D721Med (cell line): ENCODE results near the gene ZBTB2.
"Not testable (repeated sequence)": the region's sequence is repeated elsewhere in the genome, so short reads cannot be mapped to it uniquely, and the experiment has no call there.

Experiments
- DNase-seq: peaks from one replicate; pipeline ENCODE4 v3.0.0; 2011; ENCODE audit warnings: low spot score; ENCODE audit not compliant: insufficient read length
- FAIRE-seq: peaks from 2 replicates; lab custom pipeline; 2011; peaks lifted over from hg19 to GRCh38; lab: Jason Lieb, UNC
- TF ChIP-seq, protein P1 (sequence below): IDR thresholded peaks from 2 replicates; pipeline ENCODE4 v1.5.1; 2012; ENCODE audit warnings: mild to moderate bottlenecking, control low read depth; ENCODE audit not compliant: insufficient read depth; ENCODE audit errors: missing control alignments

Gene ZBTB2

DNA sequence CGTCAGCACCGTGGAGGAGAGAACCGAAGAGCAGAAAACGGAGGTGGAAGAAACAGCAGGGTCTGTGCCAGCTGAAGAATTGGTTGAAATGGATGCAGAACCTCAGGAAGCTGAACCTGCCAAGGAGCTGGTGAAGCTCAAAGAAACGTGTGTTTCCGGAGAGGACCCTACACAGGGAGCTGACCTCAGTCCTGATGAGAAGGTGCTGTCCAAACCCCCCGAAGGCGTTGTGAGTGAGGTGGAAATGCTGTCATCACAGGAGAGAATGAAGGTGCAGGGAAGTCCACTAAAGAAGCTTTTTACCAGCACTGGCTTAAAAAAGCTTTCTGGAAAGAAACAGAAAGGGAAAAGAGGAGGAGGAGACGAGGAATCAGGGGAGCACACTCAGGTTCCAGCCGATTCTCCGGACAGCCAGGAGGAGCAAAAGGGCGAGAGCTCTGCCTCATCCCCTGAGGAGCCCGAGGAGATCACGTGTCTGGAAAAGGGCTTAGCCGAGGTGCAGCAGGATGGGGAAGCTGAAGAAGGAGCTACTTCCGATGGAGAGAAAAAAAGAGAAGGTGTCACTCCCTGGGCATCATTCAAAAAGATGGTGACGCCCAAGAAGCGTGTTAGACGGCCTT, 41.6 kb downstream of the ZBTB2 start:
- no peak for DNase-seq
- no peak for FAIRE-seq

GRCh38 chr6:151342750-151343149, 48.6 kb downstream of the ZBTB2 start:
- FAIRE-seq, DNase-seq: not testable (repeated sequence)

More for the DNA sequence above, 41.6 kb downstream of the ZBTB2 start:
- TF ChIP-seq, protein P1, sequence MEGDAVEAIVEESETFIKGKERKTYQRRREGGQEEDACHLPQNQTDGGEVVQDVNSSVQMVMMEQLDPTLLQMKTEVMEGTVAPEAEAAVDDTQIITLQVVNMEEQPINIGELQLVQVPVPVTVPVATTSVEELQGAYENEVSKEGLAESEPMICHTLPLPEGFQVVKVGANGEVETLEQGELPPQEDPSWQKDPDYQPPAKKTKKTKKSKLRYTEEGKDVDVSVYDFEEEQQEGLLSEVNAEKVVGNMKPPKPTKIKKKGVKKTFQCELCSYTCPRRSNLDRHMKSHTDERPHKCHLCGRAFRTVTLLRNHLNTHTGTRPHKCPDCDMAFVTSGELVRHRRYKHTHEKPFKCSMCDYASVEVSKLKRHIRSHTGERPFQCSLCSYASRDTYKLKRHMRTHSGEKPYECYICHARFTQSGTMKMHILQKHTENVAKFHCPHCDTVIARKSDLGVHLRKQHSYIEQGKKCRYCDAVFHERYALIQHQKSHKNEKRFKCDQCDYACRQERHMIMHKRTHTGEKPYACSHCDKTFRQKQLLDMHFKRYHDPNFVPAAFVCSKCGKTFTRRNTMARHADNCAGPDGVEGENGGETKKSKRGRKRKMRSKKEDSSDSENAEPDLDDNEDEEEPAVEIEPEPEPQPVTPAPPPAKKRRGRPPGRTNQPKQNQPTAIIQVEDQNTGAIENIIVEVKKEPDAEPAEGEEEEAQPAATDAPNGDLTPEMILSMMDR, result no peak

DNA sequence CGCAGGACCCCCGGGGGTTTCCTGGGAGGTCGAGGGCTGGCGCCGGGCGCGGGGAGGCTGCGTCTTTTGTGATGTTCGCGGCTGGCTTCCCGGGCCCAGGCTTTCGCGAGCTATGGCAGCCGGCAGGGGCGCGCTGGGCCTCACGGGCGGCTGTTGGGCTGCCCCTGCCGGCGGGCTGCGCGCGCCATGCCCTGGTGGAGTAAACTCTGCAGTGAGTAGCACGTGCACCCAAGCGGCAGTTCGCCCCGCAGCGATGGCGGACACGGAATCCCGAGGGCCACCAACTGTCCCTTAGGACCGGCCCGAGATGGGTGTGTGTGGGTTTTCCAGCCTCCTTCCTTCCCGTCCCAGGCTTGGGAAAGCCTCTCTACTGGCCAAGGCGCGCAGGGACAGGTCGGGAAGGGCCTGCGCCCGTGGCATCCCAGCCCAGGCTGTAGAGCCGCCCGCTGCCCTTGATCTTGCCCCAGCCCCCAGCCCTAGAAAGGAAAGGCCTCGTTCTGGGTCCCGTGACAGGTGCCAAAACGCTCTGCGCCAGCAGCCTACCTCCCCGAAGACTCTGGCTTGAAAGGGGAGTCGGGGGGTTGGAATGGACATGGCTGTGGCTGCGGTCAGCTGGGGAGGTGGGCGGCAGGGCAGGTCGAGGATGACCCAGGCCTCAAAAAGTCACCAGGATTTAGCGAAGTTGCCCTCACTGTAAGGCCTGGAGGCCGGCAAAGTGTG, 49.7 kb downstream of the ZBTB2 start:
- TF ChIP-seq, protein P1, result no peak
- DNase-seq (no peak), FAIRE-seq (no peak)

- FAIRE-seq (no peak), DNase-seq (no peak)
- TF ChIP-seq, protein P1, result no peak
Measured at GRCh38 chr6:151340219-151340978, 51.0 kb downstream of the ZBTB2 start.

DNA sequence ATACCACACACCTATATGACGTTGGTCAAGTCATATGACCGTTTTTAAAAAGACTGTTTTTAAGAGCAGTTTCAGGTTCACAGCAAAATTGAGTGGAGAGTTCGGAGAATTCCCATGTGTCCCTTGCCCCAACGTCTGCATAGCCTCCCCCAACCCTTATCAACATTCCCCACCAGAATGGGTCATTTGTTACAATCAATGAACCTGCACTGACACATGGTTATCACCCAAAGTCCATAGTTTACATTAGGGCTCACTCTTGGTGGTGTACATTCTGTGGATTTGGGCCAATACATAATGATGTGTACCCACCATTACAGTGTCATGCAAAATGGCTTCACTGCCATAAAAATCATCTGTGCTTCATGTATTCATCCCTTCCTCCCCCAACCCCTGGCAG, 52.0 kb downstream of the ZBTB2 start:
- no peak for DNase-seq
- no peak for FAIRE-seq
- TF ChIP-seq, protein P1, result no peak

DNA sequence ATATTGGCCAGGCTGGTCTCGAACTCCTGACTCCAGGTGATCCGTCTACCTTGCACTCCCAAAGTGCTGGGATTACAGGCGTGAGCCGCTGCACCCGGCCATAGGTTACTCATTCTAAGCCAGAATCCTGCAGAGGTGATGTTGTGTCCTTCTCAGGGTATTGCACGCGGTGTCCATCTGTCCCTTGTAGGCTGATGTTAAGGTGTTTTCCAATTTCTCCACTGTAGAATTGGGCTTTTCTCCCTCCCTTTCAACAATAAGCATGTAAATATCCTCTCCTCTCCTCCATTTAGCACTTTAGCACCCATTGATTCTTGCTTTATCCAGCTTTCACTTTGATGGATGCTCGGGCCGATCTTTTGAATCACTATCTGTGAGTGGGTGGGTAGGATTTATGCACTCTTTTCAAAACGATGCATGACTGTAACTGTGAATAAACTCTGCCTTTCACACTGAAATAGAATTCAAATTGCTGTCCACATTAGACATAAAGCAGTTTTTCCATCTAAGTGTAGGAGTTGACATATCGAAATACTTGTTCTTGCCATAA, 52.6 kb downstream of the ZBTB2 start:
- DNase-seq (no peak), FAIRE-seq (no peak)
- TF ChIP-seq, protein P1, result no peak

GRCh38 chr6:151335930-151336329, 55.4 kb downstream of the ZBTB2 start:
- FAIRE-seq (no peak), DNase-seq (no peak)
- TF ChIP-seq, protein P1, result no peak
